ENCODE results near the gene GABRB1.

Gene GABRB1

GRCh38 chr4:47221721-47222120 lies 190.4 kb downstream of the GABRB1 start:
- TF ChIP-seq, protein P1, sequence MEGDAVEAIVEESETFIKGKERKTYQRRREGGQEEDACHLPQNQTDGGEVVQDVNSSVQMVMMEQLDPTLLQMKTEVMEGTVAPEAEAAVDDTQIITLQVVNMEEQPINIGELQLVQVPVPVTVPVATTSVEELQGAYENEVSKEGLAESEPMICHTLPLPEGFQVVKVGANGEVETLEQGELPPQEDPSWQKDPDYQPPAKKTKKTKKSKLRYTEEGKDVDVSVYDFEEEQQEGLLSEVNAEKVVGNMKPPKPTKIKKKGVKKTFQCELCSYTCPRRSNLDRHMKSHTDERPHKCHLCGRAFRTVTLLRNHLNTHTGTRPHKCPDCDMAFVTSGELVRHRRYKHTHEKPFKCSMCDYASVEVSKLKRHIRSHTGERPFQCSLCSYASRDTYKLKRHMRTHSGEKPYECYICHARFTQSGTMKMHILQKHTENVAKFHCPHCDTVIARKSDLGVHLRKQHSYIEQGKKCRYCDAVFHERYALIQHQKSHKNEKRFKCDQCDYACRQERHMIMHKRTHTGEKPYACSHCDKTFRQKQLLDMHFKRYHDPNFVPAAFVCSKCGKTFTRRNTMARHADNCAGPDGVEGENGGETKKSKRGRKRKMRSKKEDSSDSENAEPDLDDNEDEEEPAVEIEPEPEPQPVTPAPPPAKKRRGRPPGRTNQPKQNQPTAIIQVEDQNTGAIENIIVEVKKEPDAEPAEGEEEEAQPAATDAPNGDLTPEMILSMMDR (IDR thresholded peaks at IDR 0.05), result no peak

GRCh38 chr4:47222276-47222675 lies 190.9 kb downstream of the GABRB1 start:
- TF ChIP-seq, protein P1 (IDR thresholded peaks at IDR 0.05), result no peak

GRCh38 chr4:47224361-47224760 lies 193.0 kb downstream of the GABRB1 start:
- TF ChIP-seq, protein P1 (IDR thresholded peaks at IDR 0.05), result no peak

DNA sequence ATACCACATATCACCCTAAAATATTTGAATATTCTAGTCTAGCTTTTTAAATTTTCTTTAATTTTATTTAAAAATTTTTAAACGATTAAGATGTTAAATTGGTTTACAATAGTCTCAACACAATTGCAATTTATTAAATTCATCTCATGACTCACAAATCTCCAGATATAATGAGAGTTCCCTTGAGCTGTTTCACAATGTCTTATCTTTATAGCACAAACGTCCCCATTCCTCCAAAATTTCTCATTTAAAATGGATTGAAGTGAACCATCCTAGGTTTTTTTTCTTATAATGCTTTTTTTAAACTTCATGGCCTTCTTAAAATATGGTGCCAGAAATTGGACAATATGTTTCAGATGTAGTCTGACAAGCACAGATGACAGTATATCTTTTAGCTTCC lies 204.4 kb downstream of the GABRB1 start:
- TF ChIP-seq, protein P1 (IDR thresholded peaks at IDR 0.05), result no peak

DNA sequence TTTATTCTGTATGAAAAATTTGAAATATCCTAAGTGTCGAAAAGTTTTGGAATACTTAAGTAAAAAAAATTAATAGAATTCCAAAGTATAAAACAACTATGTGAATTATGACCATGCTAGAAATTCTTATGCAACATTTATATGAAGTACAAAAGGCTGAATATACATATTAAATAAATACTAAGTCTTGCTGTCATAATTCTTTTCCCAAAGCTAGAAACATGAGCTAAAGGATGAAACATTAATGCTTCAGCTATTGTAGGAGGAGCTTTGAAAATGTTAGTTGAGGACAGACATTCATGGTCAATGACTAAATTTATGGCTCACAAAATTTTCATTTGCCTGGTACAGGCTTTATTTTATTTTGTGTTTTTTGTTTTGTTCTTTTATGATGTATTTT lies 207.3 kb downstream of the GABRB1 start:
- TF ChIP-seq, protein P1 (IDR thresholded peaks at IDR 0.05), result no peak

- TF ChIP-seq, protein P1 (IDR thresholded peaks at IDR 0.05), result no peak
Observed at GRCh38 chr4:47239649-47240048, 208.3 kb downstream of the GABRB1 start.

DNA sequence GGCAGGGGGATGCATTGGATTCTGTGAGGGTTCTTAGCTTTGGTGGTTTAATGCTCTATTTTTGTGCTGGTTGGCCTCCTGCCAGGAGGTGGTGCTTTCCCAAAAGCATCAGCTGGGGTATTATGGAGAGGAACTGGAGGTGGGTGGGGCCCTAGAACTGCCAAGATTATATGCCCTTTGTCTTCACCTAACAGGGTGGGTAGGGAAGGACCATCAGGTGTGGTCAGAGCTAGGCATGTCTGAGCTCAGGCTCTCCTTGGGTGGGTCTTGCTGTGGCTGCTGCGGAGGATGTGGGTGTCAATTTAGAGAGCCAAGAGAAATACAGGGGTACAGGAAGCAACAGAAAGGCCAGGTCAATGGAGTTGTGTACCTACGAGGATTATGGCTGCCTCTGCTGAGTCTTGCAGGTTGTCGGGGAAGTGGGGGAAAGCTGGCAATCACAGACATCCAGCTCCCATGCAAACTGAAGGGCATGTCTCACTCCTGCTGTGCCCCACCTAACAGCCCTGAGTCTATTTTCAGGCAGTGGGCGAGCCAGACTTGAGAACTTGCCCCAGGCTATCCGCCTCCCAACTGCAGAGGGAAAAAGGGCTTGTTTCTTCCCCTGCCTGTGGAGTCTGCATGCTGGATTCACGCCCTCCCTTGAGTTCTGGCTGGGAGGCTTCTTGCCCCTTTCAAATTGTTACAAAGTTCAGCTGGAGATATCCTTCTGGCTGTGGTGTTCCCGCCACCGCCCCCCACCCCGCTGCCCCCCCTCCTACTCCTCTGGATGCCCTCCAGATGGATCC lies 220.2 kb downstream of the GABRB1 start:
- TF ChIP-seq, protein P1 (IDR thresholded peaks at IDR 0.05), result no peak

All from LNCAP (cell line).